Thymus (tissue), 11 donors: ENCODE data around the gene NCF1. TPM values are rescaled to one million over a fixed set of nuclear protein-coding genes. Genes with fewer than 3 reads are reported as not detected.
"Not testable (repeated sequence)": the region's sequence is repeated elsewhere in the genome, so short reads cannot be mapped to it uniquely, and the experiment has no call there.

Source experiments
- DNase-seq, 9 donors: peaks; one replicate each; pipeline ENCODE4 v3.0.0-alpha.2; 2013; ENCODE audit warnings: low spot score in 9 of 9, low read depth in 6 of 9, missing footprints in 1 of 9
- H3K27ac ChIP-seq, 2 donors: one replicate each; pipeline ENCODE4 v1.5.1; 2013; ENCODE audit warnings: control low read depth in 1 of 2, low read depth in 1 of 2, low read length in 1 of 2, mild to moderate bottlenecking in 1 of 2, moderate library complexity in 1 of 2
- H3K27me3 ChIP-seq, 2 donors: one replicate each; pipeline ENCODE4 v1.5.1; 2013; ENCODE audit warnings: low read length in 1 of 2; ENCODE audit not compliant: control insufficient read depth in 2 of 2, insufficient read depth in 1 of 2
- H3K36me3 ChIP-seq, 2 donors: one replicate each; pipeline ENCODE4 v1.5.1; 2013; ENCODE audit warnings: low read length in 1 of 2, mild to moderate bottlenecking in 1 of 2, moderate library complexity in 1 of 2; ENCODE audit not compliant: control insufficient read depth in 2 of 2, insufficient read depth in 2 of 2
- H3K4me1 ChIP-seq, 2 donors: one replicate each; pipeline ENCODE4 v1.5.1; 2013; ENCODE audit warnings: low read length in 2 of 2; ENCODE audit not compliant: control insufficient read depth in 2 of 2, insufficient read depth in 2 of 2
- H3K4me3 ChIP-seq, 2 donors: one replicate each; pipeline ENCODE4 v1.5.1; 2013; ENCODE audit warnings: low read length in 2 of 2, control low read depth in 1 of 2, mild to moderate bottlenecking in 1 of 2
- H3K9me3 ChIP-seq, 2 donors: one replicate each; pipeline ENCODE4 v1.5.1; 2013; ENCODE audit warnings: low read length in 1 of 2, mild to moderate bottlenecking in 1 of 2; ENCODE audit not compliant: control insufficient read depth in 2 of 2, insufficient read depth in 1 of 2
- WGBS: extraction: QIAGEN DNeasy Blood & Tissue Kit; methylation state at CpG from one replicate; pipeline ENCODE4 v1.1.7; 2013; 5-methylcytosine and 5-hydroxymethylcytosine counted together
- polyA plus RNA-seq: library from polyadenylated mRNA; stranded (reverse); fragments of 200-250 nt; gene quantifications from one replicate; pipeline ENCODE4 v1.2.3, GENCODE V29; 2013
- total RNA-seq: library from RNA; stranded (reverse); fragments of 120-200 nt; gene quantifications from one replicate; pipeline ENCODE4 v1.2.4, GENCODE V29; 2013
- donor health status: healthy.

NCF1 gene
- total and polyA plus RNA-seq, 2 donors, result 5.7 to 12.5 TPM

- not testable (repeated sequence) for H3K36me3 ChIP-seq, H3K27me3 ChIP-seq, DNase-seq, H3K4me3 ChIP-seq, H3K9me3 ChIP-seq, H3K4me1 ChIP-seq, H3K27ac ChIP-seq
- WGBS, result no CpG with 5 or more reads among the region's 23 CpGs
Observed at GRCh38 chr7:74820146-74820805, 46.5 kb downstream of the NCF1 start.

GRCh38 chr7:74821259-74821658 lies 47.4 kb downstream of the NCF1 start:
- not testable (repeated sequence) for H3K27ac ChIP-seq, H3K4me3 ChIP-seq, H3K36me3 ChIP-seq, H3K4me1 ChIP-seq, H3K27me3 ChIP-seq, H3K9me3 ChIP-seq, DNase-seq
- WGBS, result no CpG with 5 or more reads among the region's 5 CpGs

- H3K9me3 ChIP-seq, H3K36me3 ChIP-seq, DNase-seq, H3K27ac ChIP-seq, H3K4me1 ChIP-seq, H3K27me3 ChIP-seq, H3K4me3 ChIP-seq: not testable (repeated sequence)
- 97% methylated on average over 1 of the region's 4 CpGs for WGBS
Observed at GRCh38 chr7:74829959-74830358, 56.1 kb downstream of the NCF1 start.

- WGBS, result 100% methylated on average over 1 of the region's 4 CpGs
Observed at GRCh38 chr7:74830411-74830810, 56.6 kb downstream of the NCF1 start.

More at GRCh38 chr7:74830411-74830810, 56.6 kb downstream of the NCF1 start:
- not testable (repeated sequence) for H3K27me3 ChIP-seq, H3K9me3 ChIP-seq, H3K27ac ChIP-seq, H3K4me1 ChIP-seq, H3K4me3 ChIP-seq, DNase-seq, H3K36me3 ChIP-seq

Other genes with a start within 250 kb of the NCF1 start
- gene GTF2I, start 116.3 kb upstream of the NCF1 start, total RNA-seq, result 91.4 TPM
- 35.1 TPM for gene GTF2I, start 116.3 kb upstream of the NCF1 start, polyA plus RNA-seq
- gene GTF2IRD2, start 77.6 kb downstream of the NCF1 start, total RNA-seq, result 10.9 TPM
- gene GTF2IRD2, start 77.6 kb downstream of the NCF1 start, polyA plus RNA-seq, result 17.5 TPM
- gene CASTOR2, start 190.7 kb downstream of the NCF1 start, total RNA-seq, result 2.5 TPM
- gene CASTOR2, start 190.7 kb downstream of the NCF1 start, polyA plus RNA-seq, result 1.7 TPM